HepG2 (cell line): ENCODE results near the gene ATP6V1G2. TPM values are rescaled to one million over a fixed set of nuclear protein-coding genes. Genes with fewer than 3 reads are reported as not detected.

Source experiments
- BHLHE40 ChIP-seq: IDR thresholded peaks from 2 replicates; pipeline ENCODE4 v1.6.1; 2011; ENCODE audit warnings: low read length, improper control_type of control experiment
- BRCA1 ChIP-seq: sonication (generic); formaldehyde crosslinking; IDR thresholded peaks from 2 replicates; pipeline ENCODE4 v1.4.0; 2020; ENCODE audit warnings: missing genetic modification reagents
- CCAR2 ChIP-seq: fragments of 200-400 bp; formaldehyde crosslinking; optimal IDR thresholded peaks from 2 replicates; pipeline ENCODE3; 2018; ENCODE audit warnings: low read depth, mild to moderate bottlenecking, low read length, moderate library complexity
- CEBPB ChIP-seq: IDR thresholded peaks from 2 replicates; pipeline ENCODE4 v1.6.1; 2011; ENCODE audit warnings: low read depth, low read length, improper control_type of control experiment, borderline replicate concordance
- HMG20B ChIP-seq: conservative IDR thresholded peaks from 2 replicates; pipeline ENCODE4 v1.6.1; 2016; ENCODE audit warnings: missing genetic modification reagents, missing compliant biosample characterization
- HNRNPH1 ChIP-seq: fragments of 200-400 bp; formaldehyde crosslinking; optimal IDR thresholded peaks from 2 replicates; pipeline ENCODE3; 2017; ENCODE audit warnings: mild to moderate bottlenecking, low read depth, low read length
- JUN ChIP-seq: sonication (generic); formaldehyde crosslinking; IDR thresholded peaks from 2 replicates; pipeline ENCODE4 v1.4.0; 2020; ENCODE audit warnings: mild to moderate bottlenecking, missing genetic modification reagents
- MAFG ChIP-seq: sonication (generic); formaldehyde crosslinking; IDR thresholded peaks from 2 replicates; pipeline ENCODE4 v1.5.1; 2020; ENCODE audit warnings: mild to moderate bottlenecking, missing genetic modification reagents
- MBD4 ChIP-seq: IDR thresholded peaks from 2 replicates; pipeline ENCODE4 v1.6.1; 2012; ENCODE audit warnings: low read length, inconsistent platforms, borderline replicate concordance
- NFKBIZ ChIP-seq: IDR thresholded peaks from 2 replicates; pipeline ENCODE4 v1.6.1; 2018; ENCODE audit warnings: missing genetic modification reagents, missing compliant biosample characterization
- NONO ChIP-seq, 2 experiments: fragments of 450-650 bp in 1 of 2; sonication (generic) in 1 of 2; formaldehyde crosslinking in 1 of 2; IDR thresholded peaks in 1 of 2; conservative IDR thresholded peaks in 1 of 2; 2 replicates each; pipeline versions ENCODE4 v1.6.1 to v1.8.0; 2017 to 2022; ENCODE audit warnings: mild to moderate bottlenecking in 1 of 2, missing genetic modification reagents in 1 of 2, moderate library complexity in 1 of 2
- PAF1 ChIP-seq: IDR thresholded peaks from 2 replicates; pipeline ENCODE4 v1.6.1; 2016; ENCODE audit warnings: missing genetic modification reagents, missing compliant biosample characterization
- PCBP1 ChIP-seq: fragments of 200-400 bp; formaldehyde crosslinking; IDR thresholded peaks from 2 replicates; pipeline ENCODE4 v1.6.1; 2017; ENCODE audit warnings: mild to moderate bottlenecking, low read depth, low read length, borderline replicate concordance
- POLR2A ChIP-seq, 2 experiments: IDR thresholded peaks; 2 replicates each; pipeline ENCODE4 v1.6.1; 2011; ENCODE audit warnings: low read depth in 2 of 2, low read length in 2 of 2, mild to moderate bottlenecking in 1 of 2, moderate library complexity in 1 of 2; ENCODE audit not compliant: insufficient read depth in 1 of 2
- SALL1 ChIP-seq: sonication (generic); formaldehyde crosslinking; IDR thresholded peaks from 2 replicates; pipeline ENCODE4 v1.8.0; 2022; ENCODE audit warnings: mild to moderate bottlenecking, missing genetic modification reagents
- SMAD3 ChIP-seq: sonication (generic); formaldehyde crosslinking; IDR thresholded peaks from 2 replicates; pipeline ENCODE4 v1.4.0; 2020; ENCODE audit warnings: missing genetic modification reagents
- TARDBP ChIP-seq: sonication (generic); formaldehyde crosslinking; IDR thresholded peaks from 2 replicates; pipeline ENCODE4 v1.8.0; 2022; ENCODE audit warnings: mild to moderate bottlenecking, missing genetic modification reagents
- TBX2 ChIP-seq: sonication (generic); formaldehyde crosslinking; IDR thresholded peaks from 2 replicates; pipeline ENCODE4 v1.5.0; 2020; ENCODE audit warnings: missing genetic modification reagents, mild to moderate bottlenecking, borderline replicate concordance
- ZNF331 ChIP-seq: sonication (generic); formaldehyde crosslinking; IDR thresholded peaks from 2 replicates; pipeline ENCODE4 v1.4.0; 2020; ENCODE audit warnings: missing genetic modification reagents
- ZNF367 ChIP-seq: sonication (generic); formaldehyde crosslinking; IDR thresholded peaks from 2 replicates; pipeline ENCODE4 v1.4.0; 2020; ENCODE audit warnings: missing genetic modification reagents, borderline replicate concordance
- ZNF441 ChIP-seq: sonication (generic); formaldehyde crosslinking; IDR thresholded peaks from 2 replicates; pipeline ENCODE4 v1.7.0; 2021; ENCODE audit warnings: missing genetic modification reagents, borderline replicate concordance
- ZNF501 ChIP-seq: sonication (generic); formaldehyde crosslinking; IDR thresholded peaks from 2 replicates; pipeline ENCODE4 v1.5.1; 2020; ENCODE audit warnings: mild to moderate bottlenecking, moderate library complexity, missing genetic modification reagents
- polyA plus RNA-seq, 8 experiments: library from polyadenylated mRNA; depleted of rRNA in 3 of 8; stranded (reverse) in 7 of 8; unstranded in 1 of 8; fragments of >200 nt; fragmentation: Illumina TruSeq in 4 of 8; extraction: Trizol in 4 of 8; gene quantifications; 2 replicates each; pipeline versions ENCODE4 v1.2.1 to v1.2.3, GENCODE V29; 2011 to 2016; ENCODE audit warnings: low read depth in 4 of 8, missing spikeins in 1 of 8, mixed read lengths in 1 of 8; ENCODE audit not compliant: insufficient read depth in 1 of 8
- total RNA-seq, 5 experiments: library from RNA; depleted of rRNA; stranded (reverse); fragments of >200 nt; fragmentation: Illumina TruSeq; extraction: Trizol; gene quantifications; 2 replicates each; pipeline ENCODE4 v1.2.3, GENCODE V29; 2016; ENCODE audit warnings: low read depth in 1 of 5
- TF ChIP-seq, protein P1 (sequence below): sonication (generic); formaldehyde crosslinking; IDR thresholded peaks from 2 replicates; pipeline ENCODE4 v1.9.0; 2022; ENCODE audit warnings: low read depth, missing genetic modification reagents
- TF ChIP-seq, protein P2 (sequence below): sonication (generic); formaldehyde crosslinking; IDR thresholded peaks from 2 replicates; pipeline ENCODE4 v1.4.0; 2020; ENCODE audit warnings: mild to moderate bottlenecking, missing genetic modification reagents, borderline replicate concordance
- TF ChIP-seq, protein P3 (sequence below): sonication (generic); formaldehyde crosslinking; IDR thresholded peaks from 2 replicates; pipeline ENCODE4 v1.8.0; 2022; ENCODE audit warnings: missing genetic modification reagents, mild to moderate bottlenecking, borderline replicate concordance
- TF ChIP-seq, protein P4 (sequence below): sonication (generic); formaldehyde crosslinking; IDR thresholded peaks from 2 replicates; pipeline ENCODE4 v1.8.0; 2022; ENCODE audit warnings: mild to moderate bottlenecking, missing genetic modification reagents; ENCODE audit not compliant: insufficient replicate concordance

The ATP6V1G2 gene
- total and polyA plus RNA-seq, 2 of the 13 experiments (the other 11 are each of a cell fraction or from before 2014, with no cell fraction given): 0.27 to 0.83 TPM

DNA sequence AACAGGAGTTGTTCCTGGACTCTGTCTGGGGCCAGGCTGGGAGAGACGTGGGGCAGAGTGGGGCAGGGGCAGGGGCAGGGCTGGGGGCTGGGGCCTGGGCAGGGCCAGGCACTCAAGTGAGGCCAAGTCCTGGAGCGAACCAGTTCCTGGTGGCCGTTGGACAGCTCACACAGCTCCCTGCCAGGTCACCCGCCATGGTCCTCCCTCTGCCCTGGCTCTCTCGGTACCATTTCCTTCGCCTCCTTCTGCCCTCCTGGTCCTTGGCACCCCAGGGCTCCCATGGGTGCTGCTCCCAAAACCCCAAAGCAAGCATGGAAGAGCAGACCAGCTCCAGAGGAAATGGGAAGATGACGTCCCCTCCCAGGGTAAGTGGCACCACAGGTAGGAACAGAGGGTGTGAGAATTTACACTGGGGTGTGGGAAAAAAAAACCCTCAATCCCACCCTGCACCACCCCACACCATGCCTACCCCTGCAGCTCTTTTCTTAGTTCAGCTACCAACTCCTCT is 17.5 kb downstream of the ATP6V1G2 start, which contains the start of gene MCCD1 (continued):
- TF ChIP-seq, protein P1, sequence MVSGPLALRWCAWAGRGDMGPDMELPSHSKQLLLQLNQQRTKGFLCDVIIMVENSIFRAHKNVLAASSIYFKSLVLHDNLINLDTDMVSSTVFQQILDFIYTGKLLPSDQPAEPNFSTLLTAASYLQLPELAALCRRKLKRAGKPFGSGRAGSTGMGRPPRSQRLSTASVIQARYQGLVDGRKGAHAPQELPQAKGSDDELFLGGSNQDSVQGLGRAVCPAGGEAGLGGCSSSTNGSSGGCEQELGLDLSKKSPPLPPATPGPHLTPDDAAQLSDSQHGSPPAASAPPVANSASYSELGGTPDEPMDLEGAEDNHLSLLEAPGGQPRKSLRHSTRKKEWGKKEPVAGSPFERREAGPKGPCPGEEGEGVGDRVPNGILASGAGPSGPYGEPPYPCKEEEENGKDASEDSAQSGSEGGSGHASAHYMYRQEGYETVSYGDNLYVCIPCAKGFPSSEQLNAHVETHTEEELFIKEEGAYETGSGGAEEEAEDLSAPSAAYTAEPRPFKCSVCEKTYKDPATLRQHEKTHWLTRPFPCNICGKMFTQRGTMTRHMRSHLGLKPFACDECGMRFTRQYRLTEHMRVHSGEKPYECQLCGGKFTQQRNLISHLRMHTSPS: no peak
- peak; percentile 35 to 57; a peak in 2 of 4 replicates for TF ChIP-seq POLR2A (IDR thresholded peaks at IDR 0.05; ENCODE audit: insufficient read depth in 1 of 2, low read depth in 2 of 2, low read length in 2 of 2)
- no peak for TF ChIP-seq JUN (CRISPR knock-in tag)
- no peak for TF ChIP-seq BRCA1
- no peak for TF ChIP-seq MAFG (CRISPR knock-in tag)
- TF ChIP-seq, protein P2, sequence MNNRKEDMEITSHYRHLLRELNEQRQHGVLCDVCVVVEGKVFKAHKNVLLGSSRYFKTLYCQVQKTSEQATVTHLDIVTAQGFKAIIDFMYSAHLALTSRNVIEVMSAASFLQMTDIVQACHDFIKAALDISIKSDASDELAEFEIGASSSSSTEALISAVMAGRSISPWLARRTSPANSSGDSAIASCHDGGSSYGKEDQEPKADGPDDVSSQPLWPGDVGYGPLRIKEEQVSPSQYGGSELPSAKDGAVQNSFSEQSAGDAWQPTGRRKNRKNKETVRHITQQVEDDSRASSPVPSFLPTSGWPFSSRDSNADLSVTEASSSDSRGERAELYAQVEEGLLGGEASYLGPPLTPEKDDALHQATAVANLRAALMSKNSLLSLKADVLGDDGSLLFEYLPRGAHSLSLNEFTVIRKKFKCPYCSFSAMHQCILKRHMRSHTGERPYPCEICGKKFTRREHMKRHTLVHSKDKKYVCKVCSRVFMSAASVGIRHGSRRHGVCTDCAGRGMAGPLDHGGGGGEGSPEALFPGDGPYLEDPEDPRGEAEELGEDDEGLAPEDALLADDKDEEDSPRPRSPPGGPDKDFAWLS (CRISPR knock-in tag): no peak
- peak; percentile 31 for TF ChIP-seq SALL1 (CRISPR knock-in tag)
- no peak for TF ChIP-seq CCAR2
- TF ChIP-seq HMG20B: 0 out of 2 replicates have a peak, but pooled peaks have one; percentile 18
- TF ChIP-seq MBD4: peak; percentile 83; the same call in 1 of the 2 replicates
- no peak for TF ChIP-seq ZNF367 (CRISPR knock-in tag)
- TF ChIP-seq SMAD3 (CRISPR knock-in tag): no peak
- TF ChIP-seq, protein P3, sequence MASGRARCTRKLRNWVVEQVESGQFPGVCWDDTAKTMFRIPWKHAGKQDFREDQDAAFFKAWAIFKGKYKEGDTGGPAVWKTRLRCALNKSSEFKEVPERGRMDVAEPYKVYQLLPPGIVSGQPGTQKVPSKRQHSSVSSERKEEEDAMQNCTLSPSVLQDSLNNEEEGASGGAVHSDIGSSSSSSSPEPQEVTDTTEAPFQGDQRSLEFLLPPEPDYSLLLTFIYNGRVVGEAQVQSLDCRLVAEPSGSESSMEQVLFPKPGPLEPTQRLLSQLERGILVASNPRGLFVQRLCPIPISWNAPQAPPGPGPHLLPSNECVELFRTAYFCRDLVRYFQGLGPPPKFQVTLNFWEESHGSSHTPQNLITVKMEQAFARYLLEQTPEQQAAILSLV (CRISPR knock-in tag): peak; percentile 42; the same call in 1 of the 2 replicates
- no peak for TF ChIP-seq CEBPB
- TF ChIP-seq PAF1: peak; percentile 96
- TF ChIP-seq PCBP1: 0 out of 2 replicates have a peak, but pooled peaks have one; percentile 63
- peak; percentile 62; the same call in 1 of the 2 replicates for TF ChIP-seq NFKBIZ (CRISPR knock-in tag)
- TF ChIP-seq ZNF501 (CRISPR knock-in tag): no peak
- no peak for TF ChIP-seq NONO (IDR thresholded peaks at IDR 0.05)
- TF ChIP-seq NONO (CRISPR knock-in tag; conservative IDR thresholded peaks at IDR 0.05): peak; percentile 59
- 0 out of 2 replicates have a peak, but pooled peaks have one; percentile 11 for TF ChIP-seq BHLHE40
- peak; percentile 56 for TF ChIP-seq TARDBP (CRISPR knock-in tag)
- TF ChIP-seq ZNF331 (CRISPR knock-in tag): 0 out of 2 replicates have a peak, but pooled peaks have one; percentile 41
- TF ChIP-seq ZNF441: no peak
- no peak for TF ChIP-seq TBX2 (CRISPR knock-in tag)
- peak; percentile 72 for TF ChIP-seq HNRNPH1
- TF ChIP-seq, protein P4, sequence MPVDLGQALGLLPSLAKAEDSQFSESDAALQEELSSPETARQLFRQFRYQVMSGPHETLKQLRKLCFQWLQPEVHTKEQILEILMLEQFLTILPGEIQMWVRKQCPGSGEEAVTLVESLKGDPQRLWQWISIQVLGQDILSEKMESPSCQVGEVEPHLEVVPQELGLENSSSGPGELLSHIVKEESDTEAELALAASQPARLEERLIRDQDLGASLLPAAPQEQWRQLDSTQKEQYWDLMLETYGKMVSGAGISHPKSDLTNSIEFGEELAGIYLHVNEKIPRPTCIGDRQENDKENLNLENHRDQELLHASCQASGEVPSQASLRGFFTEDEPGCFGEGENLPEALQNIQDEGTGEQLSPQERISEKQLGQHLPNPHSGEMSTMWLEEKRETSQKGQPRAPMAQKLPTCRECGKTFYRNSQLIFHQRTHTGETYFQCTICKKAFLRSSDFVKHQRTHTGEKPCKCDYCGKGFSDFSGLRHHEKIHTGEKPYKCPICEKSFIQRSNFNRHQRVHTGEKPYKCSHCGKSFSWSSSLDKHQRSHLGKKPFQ (CRISPR knock-in tag): no peak
